Measurements from ENCODE around the gene PKP3. TPM values are rescaled to one million over a fixed set of nuclear protein-coding genes. Genes with fewer than 3 reads are reported as not detected.

PKP3 gene
- total RNA-seq, 5 donors from 2014 or later (not counting 1 experiment from before 2014, with no cell fraction given), result 0.32 to 0.85 (median 0.47) TPM; not detected in 1

Other genes starting within 250 kb of the PKP3 start
- gene SCGB1C1, start 201.1 kb upstream of the PKP3 start, total RNA-seq, result not detected
- gene BET1L, start 186.8 kb upstream of the PKP3 start, total RNA-seq, result 100 to 1,000 TPM in 3 of 5 donors, 10 to 100 TPM in 2; 68.4 to 106 (median 102) TPM
- gene RIC8A, start 186.5 kb upstream of the PKP3 start, total RNA-seq, result 100 to 1,000 TPM in 4 of 5 donors, 10 to 100 TPM in 1; 87.4 to 151 (median 117) TPM
- gene SIRT3, start 157.9 kb upstream of the PKP3 start, total RNA-seq, result 10 to 100 TPM; 22.0 to 33.0 (median 26.3) TPM
- gene PSMD13, start 157.2 kb upstream of the PKP3 start, total RNA-seq, result 100 to 1,000 TPM in 4 of 5 donors, 10 to 100 TPM in 1; 74.0 to 115 (median 108) TPM
- gene NLRP6, start 115.8 kb upstream of the PKP3 start, total RNA-seq, result 10 to 100 TPM in 3 of 5 donors, 1 to 10 TPM in 2; 6.7 to 27.7 (median 20.9) TPM
- 100 to 1,000 TPM; 252 to 818 (median 459) TPM for gene PGGHG, start 105.1 kb upstream of the PKP3 start, total RNA-seq
- gene IFITM5, start 94.7 kb upstream of the PKP3 start, total RNA-seq, result not detected
- 100 to 1,000 TPM; 276 to 654 (median 359) TPM for gene IFITM2, start 86.4 kb upstream of the PKP3 start, total RNA-seq
- gene IFITM1, start 80.2 kb upstream of the PKP3 start, total RNA-seq, result 100 to 1,000 TPM; 201 to 427 (median 243) TPM
- gene IFITM3, start 73.3 kb upstream of the PKP3 start, total RNA-seq, result 10 to 100 TPM in 4 of 5 donors, 1 to 10 TPM in 1; 2.1 to 35.5 (median 17.6) TPM
- gene B4GALNT4, start 24.7 kb upstream of the PKP3 start, total RNA-seq, result 1 to 10 TPM; 1.7 to 5.6 (median 2.8) TPM
- 100 to 1,000 TPM; 395 to 488 (median 460) TPM for gene SIGIRR, start 20.8 kb downstream of the PKP3 start, total RNA-seq
- gene ANO9, start 47.8 kb downstream of the PKP3 start, total RNA-seq, result 100 to 1,000 TPM; 103 to 128 (median 120) TPM
- gene PTDSS2, start 56.1 kb downstream of the PKP3 start, total RNA-seq, result 10 to 100 TPM; 22.4 to 33.5 (median 28.7) TPM
- gene RNH1, start 113.0 kb downstream of the PKP3 start, total RNA-seq, result 100 to 1,000 TPM; 126 to 141 (median 131) TPM
- 10 to 100 TPM; 27.6 to 53.4 (median 47.6) TPM for gene HRAS, start 141.4 kb downstream of the PKP3 start, total RNA-seq
- 1 to 10 TPM; 3.4 to 6.1 (median 5.6) TPM for gene LRRC56, start 143.3 kb downstream of the PKP3 start, total RNA-seq
- 10 to 100 TPM in 1 of 5 donors, 1 to 10 TPM in 4; 5.1 to 13.4 (median 8.8) TPM for gene LMNTD2, start 166.5 kb downstream of the PKP3 start, total RNA-seq
- gene RASSF7, start 166.8 kb downstream of the PKP3 start, total RNA-seq, result 10 to 100 TPM; 23.2 to 68.4 (median 63.4) TPM
- gene PHRF1, start 182.3 kb downstream of the PKP3 start, total RNA-seq, result 10 to 100 TPM; 40.2 to 69.4 (median 66.3) TPM
- gene IRF7, start 221.7 kb downstream of the PKP3 start, total RNA-seq, result 100 to 1,000 TPM in 1 of 5 donors, 10 to 100 TPM in 4; 58.9 to 128 (median 73.7) TPM
- gene CDHR5, start 230.7 kb downstream of the PKP3 start, total RNA-seq, result under 1 TPM in 2 of 5 donors, not detected in 3; 0.26 to 0.29 TPM
- not detected for gene SCT, start 233.0 kb downstream of the PKP3 start, total RNA-seq
- gene DRD4, start 243.1 kb downstream of the PKP3 start, total RNA-seq, result 1 to 10 TPM in 2 of 5 donors, under 1 TPM in 3; 0.49 to 1.3 (median 0.98) TPM